ENCODE data around the gene ICAM2. TPM values are rescaled to one million over a fixed set of nuclear protein-coding genes. Genes with fewer than 3 reads are reported as not detected.

ICAM2 gene
- total RNA-seq, 1 donor from 2014 or later = not detected

DNA sequence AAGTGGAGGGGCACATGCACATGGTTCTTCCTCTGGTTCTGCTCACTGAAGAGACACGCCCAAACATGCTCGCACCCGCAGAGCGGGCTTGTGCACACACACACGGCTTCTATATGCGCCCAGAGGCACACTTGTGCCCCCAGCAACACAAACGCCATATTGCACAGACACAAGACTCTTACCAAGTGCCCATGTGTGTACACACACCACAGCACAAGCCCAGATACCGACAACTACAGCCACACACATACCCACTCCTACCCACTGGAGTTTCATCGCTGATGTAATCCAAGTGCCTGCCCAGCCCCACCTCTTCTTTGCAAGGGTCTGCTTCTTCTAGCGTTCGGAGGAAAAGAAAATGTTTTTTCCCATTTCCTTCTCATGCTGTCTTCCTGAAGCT, 28.8 kb downstream of the ICAM2 start:
- no peaks in the 10 kb centered on the region for H3K36me3 Mint-ChIP-seq (ENCODE audit: unreplicated experiment)
- H3K4me3 Mint-ChIP-seq (ENCODE audit: unreplicated experiment) = no peak overlapping the region
- H3K4me1 Mint-ChIP-seq (ENCODE audit: low read depth, unreplicated experiment) = peaks cover 14% of the 10 kb centered on the region
- TF ChIP-seq, protein P1, sequence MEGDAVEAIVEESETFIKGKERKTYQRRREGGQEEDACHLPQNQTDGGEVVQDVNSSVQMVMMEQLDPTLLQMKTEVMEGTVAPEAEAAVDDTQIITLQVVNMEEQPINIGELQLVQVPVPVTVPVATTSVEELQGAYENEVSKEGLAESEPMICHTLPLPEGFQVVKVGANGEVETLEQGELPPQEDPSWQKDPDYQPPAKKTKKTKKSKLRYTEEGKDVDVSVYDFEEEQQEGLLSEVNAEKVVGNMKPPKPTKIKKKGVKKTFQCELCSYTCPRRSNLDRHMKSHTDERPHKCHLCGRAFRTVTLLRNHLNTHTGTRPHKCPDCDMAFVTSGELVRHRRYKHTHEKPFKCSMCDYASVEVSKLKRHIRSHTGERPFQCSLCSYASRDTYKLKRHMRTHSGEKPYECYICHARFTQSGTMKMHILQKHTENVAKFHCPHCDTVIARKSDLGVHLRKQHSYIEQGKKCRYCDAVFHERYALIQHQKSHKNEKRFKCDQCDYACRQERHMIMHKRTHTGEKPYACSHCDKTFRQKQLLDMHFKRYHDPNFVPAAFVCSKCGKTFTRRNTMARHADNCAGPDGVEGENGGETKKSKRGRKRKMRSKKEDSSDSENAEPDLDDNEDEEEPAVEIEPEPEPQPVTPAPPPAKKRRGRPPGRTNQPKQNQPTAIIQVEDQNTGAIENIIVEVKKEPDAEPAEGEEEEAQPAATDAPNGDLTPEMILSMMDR (IDR thresholded peaks at IDR 0.05; ENCODE audit: partially characterized antibody, unreplicated experiment) = no peak
- no peak for DNase-seq
- H3K27ac Mint-ChIP-seq (ENCODE audit: unreplicated experiment) = no peak overlapping the region
- peaks cover 11% of the 10 kb centered on the region for H3K9me3 Mint-ChIP-seq (ENCODE audit: unreplicated experiment)
- H3K27me3 Mint-ChIP-seq (ENCODE audit: unreplicated experiment) = peaks cover 16% of the 10 kb centered on the region

DNA sequence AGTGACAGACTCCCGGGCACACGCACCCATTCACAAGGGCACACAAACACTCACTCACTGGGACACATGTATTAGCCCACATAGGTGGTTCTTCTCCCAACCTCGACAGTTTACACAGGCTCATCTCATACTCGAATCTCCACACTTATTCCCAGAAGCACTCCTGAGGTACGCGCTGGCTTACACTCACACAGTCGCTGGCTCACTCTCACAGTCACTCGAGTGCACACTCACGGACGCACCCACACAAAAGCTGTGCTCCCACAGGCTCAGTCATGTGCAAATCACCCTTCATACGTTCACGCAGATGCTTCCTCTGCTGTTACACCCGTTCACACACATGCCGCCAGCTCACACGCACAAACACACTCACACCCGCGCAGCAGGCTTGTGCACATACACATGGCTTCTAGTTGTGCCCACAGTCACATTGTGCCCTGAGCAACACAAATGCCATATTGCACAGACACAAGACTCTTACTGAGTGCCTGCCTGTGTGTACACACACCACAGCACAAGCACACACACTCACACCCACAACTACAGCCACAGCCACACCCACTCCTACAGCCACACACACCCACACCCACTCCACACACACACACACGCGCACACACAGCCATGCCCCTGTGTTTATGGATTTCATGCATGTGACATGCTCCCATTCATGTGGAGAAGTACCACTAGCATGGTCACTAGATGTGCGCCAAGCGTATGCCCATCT, 30.6 kb downstream of the ICAM2 start:
- H3K27me3 Mint-ChIP-seq (ENCODE audit: unreplicated experiment) = peaks cover 14% of the 10 kb centered on the region
- no peak overlapping the region for H3K27ac Mint-ChIP-seq (ENCODE audit: unreplicated experiment)
- H3K36me3 Mint-ChIP-seq (ENCODE audit: unreplicated experiment) = no peaks in the 10 kb centered on the region
- H3K4me1 Mint-ChIP-seq (ENCODE audit: low read depth, unreplicated experiment) = peaks cover 14% of the 10 kb centered on the region
- TF ChIP-seq, protein P1 (IDR thresholded peaks at IDR 0.05; ENCODE audit: partially characterized antibody, unreplicated experiment) = no peak
- H3K9me3 Mint-ChIP-seq (ENCODE audit: unreplicated experiment) = peaks cover 8% of the 10 kb centered on the region
- DNase-seq = no peak
- H3K4me3 Mint-ChIP-seq (ENCODE audit: unreplicated experiment) = no peak overlapping the region

DNA sequence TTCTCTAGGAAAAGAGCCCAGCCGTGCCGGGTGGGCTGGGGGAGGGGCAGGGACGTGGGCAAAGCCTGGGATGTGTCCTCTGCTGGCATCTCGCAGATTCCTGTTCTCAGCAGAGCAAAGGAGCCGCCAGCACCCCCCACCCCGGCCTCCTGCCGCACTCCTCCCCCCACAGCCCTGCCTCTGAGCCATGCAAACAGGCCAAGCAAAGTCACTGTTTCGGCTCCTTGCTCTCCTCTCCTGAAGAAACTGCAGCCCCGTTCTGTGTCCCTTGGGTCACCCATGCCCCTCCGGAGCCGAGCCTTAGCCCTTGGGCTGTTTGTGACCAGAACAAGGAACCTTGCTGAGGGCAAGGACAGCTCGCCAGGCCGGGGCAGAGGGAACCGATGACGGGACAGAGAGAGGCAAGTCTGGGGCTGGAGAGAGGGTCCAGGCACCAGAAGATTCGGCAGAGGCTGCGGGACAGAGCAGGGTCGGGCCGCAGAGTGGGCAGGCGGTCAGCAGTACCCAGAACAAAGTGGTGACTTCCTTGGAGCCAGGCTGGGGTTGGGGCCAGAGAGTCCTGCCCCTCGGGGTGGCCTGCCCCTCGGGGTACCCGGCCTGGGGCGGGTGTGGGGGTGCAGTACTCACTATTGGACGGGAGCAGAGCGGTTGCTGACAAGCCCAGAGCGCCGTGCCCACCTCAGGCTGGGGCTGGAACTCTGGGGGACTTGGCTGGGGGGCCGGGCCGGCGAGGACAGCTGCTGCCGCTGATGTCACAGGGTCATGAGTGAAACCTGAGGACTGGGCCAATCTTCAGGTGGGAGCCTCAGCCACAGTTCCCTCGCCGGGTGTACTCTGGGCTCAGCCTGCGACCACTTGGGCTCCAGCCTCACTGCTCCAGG, 31.5 kb downstream of the ICAM2 start:
- peaks cover 14% of the 10 kb centered on the region for H3K4me1 Mint-ChIP-seq (ENCODE audit: low read depth, unreplicated experiment)
- H3K36me3 Mint-ChIP-seq (ENCODE audit: unreplicated experiment) = no peaks in the 10 kb centered on the region
- TF ChIP-seq, protein P1 (IDR thresholded peaks at IDR 0.05; ENCODE audit: partially characterized antibody, unreplicated experiment) = no peak
- H3K27ac Mint-ChIP-seq (ENCODE audit: unreplicated experiment) = no peak overlapping the region
- no peak overlapping the region for H3K4me3 Mint-ChIP-seq (ENCODE audit: unreplicated experiment)
- peaks cover 8% of the 10 kb centered on the region for H3K9me3 Mint-ChIP-seq (ENCODE audit: unreplicated experiment)
- H3K27me3 Mint-ChIP-seq (ENCODE audit: unreplicated experiment) = peaks cover 14% of the 10 kb centered on the region
- DNase-seq = peak; percentile 39

DNA sequence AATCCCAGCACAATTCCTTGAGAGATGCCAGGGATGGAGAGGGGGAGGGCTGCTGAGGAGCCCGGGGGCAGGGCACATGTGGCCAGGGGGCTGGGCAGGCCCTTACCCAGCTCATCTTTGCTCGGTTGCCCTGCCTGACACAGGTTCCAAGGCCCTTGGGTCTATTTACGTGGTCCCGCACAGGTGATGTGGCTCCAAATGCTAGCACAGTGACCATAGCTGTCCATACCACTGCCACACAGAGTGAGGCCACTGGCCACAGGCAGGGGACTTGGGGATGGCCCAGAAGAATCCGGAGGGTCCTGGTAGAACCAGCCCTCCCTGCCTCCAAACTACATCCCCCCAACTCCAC, 32.3 kb downstream of the ICAM2 start:
- Mint-ChIP-seq H3K27ac (ENCODE audit: unreplicated experiment) (no peak overlapping the region), H3K4me3 (ENCODE audit: unreplicated experiment) (no peak overlapping the region), H3K9me3 (ENCODE audit: unreplicated experiment) (peaks cover 8% of the 10 kb centered on the region), H3K36me3 (ENCODE audit: unreplicated experiment) (no peaks in the 10 kb centered on the region), H3K27me3 (ENCODE audit: unreplicated experiment) (peaks cover 14% of the 10 kb centered on the region), H3K4me1 (ENCODE audit: low read depth, unreplicated experiment) (peaks cover 14% of the 10 kb centered on the region)
- TF ChIP-seq, protein P1 (IDR thresholded peaks at IDR 0.05; ENCODE audit: partially characterized antibody, unreplicated experiment) = no peak
- DNase-seq = peak; percentile 4
